ENCODE measurements around the gene ZNF366. TPM values are rescaled to one million over a fixed set of nuclear protein-coding genes. Genes with fewer than 3 reads are reported as not detected.

The ZNF366 gene
- total and polyA plus RNA-seq, 2 experiments from 2014 or later = not detected

- Histone ChIP-seq H3K4me2 (ENCODE audit: unreplicated experiment) (peak overlapping the region; percentile 71), H4K20me1 (ENCODE audit: insufficient read depth) (no peaks in the 10 kb centered on the region), H3K9me2 (ENCODE audit: insufficient read depth) (no peaks in the 10 kb centered on the region), H3K36me3 (ENCODE audit: low read depth) (no peaks in the 10 kb centered on the region), H3K27ac (peak overlapping the region; percentile 98), H3K9ac (peak overlapping the region; percentile 80), H2AFZ (peak overlapping the region; percentile 90), H3K27me3 (replicated peaks; ENCODE audit: insufficient read depth) (no peaks in the 10 kb centered on the region), H3K79me2 (ENCODE audit: insufficient read depth) (no peaks in the 10 kb centered on the region), H3K9me3 (ENCODE audit: low read depth) (no peaks in the 10 kb centered on the region), H3K4me1 (ENCODE audit: insufficient read depth) (peaks cover 24% of the 10 kb centered on the region), H3F3A (ENCODE audit: insufficient read depth) (peaks cover 25% of the 10 kb centered on the region), H3K4me3 (no peak overlapping the region)
- TF ChIP-seq EZH2phosphoT487 (IDR thresholded peaks at IDR 0.05; ENCODE audit: insufficient read depth, low read depth) (no peak), EZH2 (IDR thresholded peaks at IDR 0.05; ENCODE audit: insufficient read depth, poor library complexity, severe bottlenecking) (no peak)
- DNase-seq = no peak
- in situ Hi-C loops (cut with MboI) = no loop called here
- 42 to 50% methylated on average over 4 of the region's 4 CpGs for WGBS, 2 experiments (ENCODE audit: low coverage in 1 of 2, low lambda C conversion rate in 2 of 2, missing lambda C conversion rate in 2 of 2)
Observed at GRCh38 chr5:72453246-72453775, 53.9 kb downstream of the ZNF366 start.

GRCh38 chr5:72452515-72453245 lies 54.5 kb downstream of the ZNF366 start:
- no peaks in the 10 kb centered on the region for H3K9me3 ChIP-seq (ENCODE audit: low read depth)
- no peaks in the 10 kb centered on the region for H3K36me3 ChIP-seq (ENCODE audit: low read depth)
- peaks cover 25% of the 10 kb centered on the region for H3F3A ChIP-seq (ENCODE audit: insufficient read depth)
- peak overlapping the region; percentile 80 for H3K9ac ChIP-seq
- peak overlapping the region; percentile 71 for H3K4me2 ChIP-seq (ENCODE audit: unreplicated experiment)
- H4K20me1 ChIP-seq (ENCODE audit: insufficient read depth) = no peaks in the 10 kb centered on the region
- H3K4me1 ChIP-seq (ENCODE audit: insufficient read depth) = peaks cover 24% of the 10 kb centered on the region
- in situ Hi-C loops (cut with MboI) = no loop called here
- H3K27me3 ChIP-seq (replicated peaks; ENCODE audit: insufficient read depth) = no peaks in the 10 kb centered on the region
- TF ChIP-seq EZH2 (IDR thresholded peaks at IDR 0.05; ENCODE audit: insufficient read depth, poor library complexity, severe bottlenecking) = no peak
- no peak for TF ChIP-seq EZH2phosphoT487 (IDR thresholded peaks at IDR 0.05; ENCODE audit: insufficient read depth, low read depth)
- peak overlapping the region; percentile 39 for H3K4me3 ChIP-seq
- peak; percentile 77 for DNase-seq
- 2 to 6% methylated on average over 9 of the region's 9 CpGs for WGBS, 2 experiments (ENCODE audit: low coverage in 1 of 2, low lambda C conversion rate in 2 of 2, missing lambda C conversion rate in 2 of 2)
- H3K79me2 ChIP-seq (ENCODE audit: insufficient read depth) = no peaks in the 10 kb centered on the region
- H3K27ac ChIP-seq = peak overlapping the region; percentile 98
- H2AFZ ChIP-seq = peak overlapping the region; percentile 90
- no peaks in the 10 kb centered on the region; the same call in 1 of the 2 replicates for H3K9me2 ChIP-seq (ENCODE audit: insufficient read depth)

GRCh38 chr5:72451741-72452505 lies 55.3 kb downstream of the ZNF366 start:
- Histone ChIP-seq H2AFZ (peak overlapping the region; percentile 90), H3K27ac (peak overlapping the region; percentile 98), H3K4me3 (peak overlapping the region; percentile 41), H3F3A (ENCODE audit: insufficient read depth) (peaks cover 25% of the 10 kb centered on the region), H3K9ac (peak overlapping the region; percentile 80), H3K4me2 (ENCODE audit: unreplicated experiment) (peak overlapping the region; percentile 71), H3K36me3 (ENCODE audit: low read depth) (no peaks in the 10 kb centered on the region), H3K9me2 (ENCODE audit: insufficient read depth) (no peaks in the 10 kb centered on the region; the same call in 1 of the 2 replicates), H3K79me2 (ENCODE audit: insufficient read depth) (no peaks in the 10 kb centered on the region), H3K4me1 (ENCODE audit: insufficient read depth) (peaks cover 24% of the 10 kb centered on the region), H4K20me1 (ENCODE audit: insufficient read depth) (no peaks in the 10 kb centered on the region), H3K27me3 (replicated peaks; ENCODE audit: insufficient read depth) (no peaks in the 10 kb centered on the region), H3K9me3 (ENCODE audit: low read depth) (no peaks in the 10 kb centered on the region)
- in situ Hi-C loops (cut with MboI) = no loop called here
- peak; percentile 97 for DNase-seq
- 10 to 12% methylated on average over 13 of the region's 13 CpGs for WGBS, 2 experiments (ENCODE audit: low coverage in 1 of 2, low lambda C conversion rate in 2 of 2, missing lambda C conversion rate in 2 of 2)
- no peak for TF ChIP-seq EZH2 (IDR thresholded peaks at IDR 0.05; ENCODE audit: insufficient read depth, poor library complexity, severe bottlenecking)
- TF ChIP-seq EZH2phosphoT487 (IDR thresholded peaks at IDR 0.05; ENCODE audit: insufficient read depth, low read depth) = no peak

GRCh38 chr5:72448368-72448767 lies 58.8 kb downstream of the ZNF366 start:
- no peak overlapping the region for H3K4me3 ChIP-seq
- no peak overlapping the region for H3K4me2 ChIP-seq (ENCODE audit: unreplicated experiment)
- H4K20me1 ChIP-seq (ENCODE audit: insufficient read depth) = no peaks in the 10 kb centered on the region
- TF ChIP-seq EZH2phosphoT487 (IDR thresholded peaks at IDR 0.05; ENCODE audit: insufficient read depth, low read depth) = no peak
- no peak for TF ChIP-seq EZH2 (IDR thresholded peaks at IDR 0.05; ENCODE audit: insufficient read depth, poor library complexity, severe bottlenecking)
- H3K9me2 ChIP-seq (ENCODE audit: insufficient read depth) = no peaks in the 10 kb centered on the region; the same call in 1 of the 2 replicates
- H2AFZ ChIP-seq = no peak overlapping the region
- peaks cover 27% of the 10 kb centered on the region for H3K4me1 ChIP-seq (ENCODE audit: insufficient read depth)
- H3K9ac ChIP-seq = no peak overlapping the region
- H3K9me3 ChIP-seq (ENCODE audit: low read depth) = no peaks in the 10 kb centered on the region
- DNase-seq = no peak
- H3K36me3 ChIP-seq (ENCODE audit: low read depth) = no peaks in the 10 kb centered on the region
- H3K27me3 ChIP-seq (replicated peaks; ENCODE audit: insufficient read depth) = no peaks in the 10 kb centered on the region
- WGBS, 2 experiments (ENCODE audit: low coverage in 1 of 2, low lambda C conversion rate in 2 of 2, missing lambda C conversion rate in 2 of 2) = 0% methylated on average over 1 of the region's 1 CpG
- in situ Hi-C loops (cut with MboI) = no loop called here
- H3K27ac ChIP-seq = no peak overlapping the region
- H3K79me2 ChIP-seq (ENCODE audit: insufficient read depth) = no peaks in the 10 kb centered on the region
- peaks cover 23% of the 10 kb centered on the region for H3F3A ChIP-seq (ENCODE audit: insufficient read depth)
